ENCODE results near the gene USP4.
"Not testable (repeated sequence)": the region's sequence is repeated elsewhere in the genome, so short reads cannot be mapped to it uniquely, and the experiment has no call there.

The USP4 gene

DNA sequence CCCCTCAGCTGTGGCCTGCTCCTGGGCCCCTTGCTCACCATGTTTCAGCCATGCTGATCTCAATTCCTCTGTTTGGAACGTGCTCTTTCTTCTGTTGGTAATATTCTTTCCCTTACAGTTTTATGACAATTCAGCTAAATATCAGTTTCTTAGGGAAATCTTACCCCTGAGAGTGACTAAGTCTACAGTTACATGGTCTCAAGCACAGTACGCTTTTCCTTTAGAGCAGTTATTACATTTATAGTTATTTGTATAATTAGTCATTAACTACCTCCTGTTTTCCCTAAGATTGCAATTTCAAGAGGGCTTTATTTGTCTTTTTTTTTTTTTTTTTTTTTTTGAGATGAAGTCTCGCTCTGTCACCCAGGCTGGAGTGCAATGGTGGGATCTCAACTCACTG is 86.3 kb downstream of the USP4 start:
- no peak for DNase-seq (ENCODE audit: low read depth)

DNA sequence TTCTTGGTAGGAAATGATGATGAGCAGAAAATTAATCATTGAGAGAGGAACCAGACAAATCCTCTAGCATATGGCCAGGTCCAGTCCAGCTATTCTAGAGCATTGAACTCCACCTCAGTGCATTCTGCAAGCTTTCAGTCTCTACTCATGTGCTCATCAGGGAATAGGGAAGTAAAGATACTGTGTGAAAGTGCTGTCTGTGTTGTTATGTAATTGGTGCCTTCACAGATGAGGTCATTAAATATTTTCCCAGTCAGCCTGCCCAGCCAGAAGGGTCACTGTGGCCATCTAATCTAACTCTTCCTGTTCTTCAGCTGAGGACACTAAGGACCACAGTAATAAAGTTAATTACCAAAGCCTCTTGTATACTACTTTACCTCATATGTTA is 91.0 kb downstream of the USP4 start:
- no peak for DNase-seq (ENCODE audit: low read depth)

DNA sequence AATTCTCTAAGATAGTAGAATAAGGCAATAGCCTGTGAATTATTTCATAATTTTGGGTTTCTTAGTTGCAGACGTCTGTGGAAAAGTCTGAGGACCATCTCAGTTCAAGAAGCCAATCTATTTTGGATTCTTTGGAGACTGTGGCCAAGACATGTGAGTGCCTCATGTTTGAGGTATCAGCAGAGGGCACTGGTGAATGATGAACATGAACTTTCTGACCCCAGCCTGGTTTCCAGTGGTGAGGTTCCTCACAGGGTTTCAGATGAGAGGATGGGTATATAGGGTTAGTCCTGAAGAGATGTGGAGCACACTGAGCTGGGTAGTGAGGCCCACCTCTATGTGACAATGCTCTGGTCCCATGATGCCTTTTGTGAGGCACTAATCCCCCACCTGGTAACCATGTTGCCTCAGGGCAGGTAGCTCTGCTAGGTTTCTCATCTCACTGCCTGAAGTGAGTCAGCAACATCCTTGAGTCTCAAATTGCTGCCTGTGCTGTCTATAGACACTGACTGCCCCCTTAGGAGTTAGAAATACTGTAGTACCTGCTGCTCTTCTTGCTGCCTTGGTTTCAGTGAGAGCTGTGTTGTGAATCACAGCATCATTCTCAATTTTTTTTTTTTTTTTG is 95.2 kb downstream of the USP4 start:
- DNase-seq (ENCODE audit: low read depth), result no peak

DNA sequence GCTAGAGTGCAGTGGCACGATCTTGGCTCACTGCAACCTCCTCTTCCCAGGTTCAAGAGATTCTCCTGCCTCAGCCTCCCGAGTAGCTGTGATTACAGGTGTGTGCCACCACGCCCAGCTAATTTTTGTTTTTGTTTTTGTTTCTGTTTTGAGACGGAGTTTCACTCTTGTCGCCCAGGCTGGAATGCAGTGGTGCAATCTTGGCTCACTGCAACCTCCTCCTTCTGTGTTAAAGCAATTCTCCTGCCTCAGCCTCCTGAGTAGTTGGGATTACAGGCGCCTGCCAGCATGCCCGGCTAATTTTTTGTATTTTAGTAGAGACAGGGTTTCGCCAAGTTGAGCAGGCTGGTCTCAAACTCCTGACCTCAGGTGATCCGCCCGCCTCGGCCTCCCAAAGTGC is 99.8 kb downstream of the USP4 start:
- DNase-seq (ENCODE audit: low read depth), result not testable (repeated sequence)

DNA sequence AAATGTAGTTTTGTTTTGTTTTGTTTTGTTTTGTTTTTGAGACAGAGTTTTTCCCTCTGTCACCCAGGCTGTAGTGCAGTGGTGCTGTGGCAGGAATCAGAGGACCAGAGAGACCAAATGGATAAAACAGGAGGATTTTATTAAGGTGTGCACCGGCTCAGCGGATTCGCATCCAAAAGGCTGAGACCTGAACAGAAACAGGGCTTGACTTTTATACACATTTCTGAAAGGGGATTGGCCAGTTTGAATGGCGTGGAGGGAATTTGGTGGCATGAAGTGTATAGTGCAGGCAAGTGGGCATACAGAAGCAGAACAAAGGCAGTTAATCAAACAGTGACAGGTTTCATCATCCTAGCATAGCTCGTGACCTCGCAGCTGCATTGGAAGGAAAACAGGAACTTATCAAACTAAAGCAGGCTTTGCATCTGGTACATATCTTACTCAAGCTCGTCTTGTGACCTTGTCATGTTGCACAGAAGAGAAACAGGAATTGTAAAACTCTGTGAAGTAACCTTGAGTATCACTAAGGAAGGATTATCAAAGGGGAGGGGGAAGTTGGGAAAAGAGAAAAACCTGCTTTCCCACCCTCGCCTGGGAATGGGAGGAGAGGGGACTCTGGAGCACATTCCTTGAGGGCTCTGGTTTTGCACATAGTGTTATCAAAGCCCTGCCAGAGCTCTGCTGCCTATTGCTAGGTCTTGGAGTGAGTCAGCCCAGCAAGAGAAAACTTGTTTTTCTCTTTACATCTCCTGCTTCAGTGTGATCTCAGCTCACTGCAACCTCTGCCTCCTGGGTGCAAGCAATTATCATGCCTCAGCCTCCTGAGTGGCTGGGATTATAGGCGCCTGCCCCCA is 101.4 kb downstream of the USP4 start:
- no peak for DNase-seq (ENCODE audit: low read depth)

DNA sequence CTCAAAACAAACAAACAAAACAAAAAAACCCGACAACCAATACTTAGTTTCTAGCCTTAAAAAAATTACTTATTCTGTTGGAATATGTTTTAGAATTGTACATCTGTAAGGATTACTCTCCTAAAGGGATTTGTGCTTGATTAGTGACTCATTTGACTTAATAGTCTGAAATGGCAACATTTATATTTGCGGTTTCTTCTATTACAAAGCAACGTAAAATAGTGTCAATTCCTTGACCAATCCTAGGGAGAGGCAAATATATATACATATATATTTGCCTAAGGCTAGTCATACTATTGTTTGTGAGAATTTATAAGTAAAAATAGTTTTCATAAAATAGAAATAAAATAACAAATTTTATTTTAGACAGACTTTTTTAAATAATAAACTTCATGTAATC is 102.5 kb downstream of the USP4 start:
- DNase-seq (ENCODE audit: low read depth), result no peak

DNA sequence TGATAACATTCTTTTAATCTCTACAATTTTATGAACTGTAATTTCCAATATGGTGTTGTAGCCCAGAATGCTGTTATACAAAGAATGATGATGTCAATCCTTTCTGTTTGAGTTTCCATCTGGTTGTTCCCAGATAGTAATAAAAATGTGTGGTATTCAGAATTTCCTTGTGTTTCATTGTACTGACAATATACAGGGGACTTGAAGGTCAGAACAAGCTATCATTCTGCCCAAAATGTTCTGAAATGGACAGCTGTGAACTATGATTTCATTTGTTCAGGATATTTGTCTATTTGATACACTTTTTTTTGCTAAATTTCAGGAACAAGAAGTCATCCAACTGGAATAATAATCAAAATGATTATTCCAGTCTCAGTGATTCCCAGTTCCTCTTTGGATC is 103.6 kb downstream of the USP4 start:
- DNase-seq (ENCODE audit: low read depth), result no peak

DNA sequence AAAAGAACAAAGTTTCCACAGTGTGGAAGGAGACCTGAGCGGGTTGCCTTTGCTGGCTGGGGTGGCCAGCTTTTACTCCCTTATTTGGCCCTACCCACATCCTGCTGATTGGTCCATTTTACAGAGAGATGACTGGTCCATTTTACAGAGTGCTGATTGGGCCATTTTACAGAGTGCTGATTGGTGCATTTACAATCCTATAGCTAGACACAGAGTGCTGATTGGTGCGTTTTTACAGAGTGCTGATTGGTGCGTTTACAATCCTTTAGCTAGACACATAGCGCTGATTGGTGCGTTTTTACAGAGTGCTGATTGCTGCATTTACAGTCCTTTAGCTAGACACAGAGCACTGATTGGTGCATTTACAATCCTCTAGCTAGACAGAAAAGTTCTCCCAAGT is 111.0 kb downstream of the USP4 start:
- not testable (repeated sequence) for DNase-seq (ENCODE audit: low read depth)
